Measurements from ENCODE around the gene KCNN3.
A peak's percentile ranks its signal among the peaks of the same experiment; 100 is the strongest.

The KCNN3 gene

DNA sequence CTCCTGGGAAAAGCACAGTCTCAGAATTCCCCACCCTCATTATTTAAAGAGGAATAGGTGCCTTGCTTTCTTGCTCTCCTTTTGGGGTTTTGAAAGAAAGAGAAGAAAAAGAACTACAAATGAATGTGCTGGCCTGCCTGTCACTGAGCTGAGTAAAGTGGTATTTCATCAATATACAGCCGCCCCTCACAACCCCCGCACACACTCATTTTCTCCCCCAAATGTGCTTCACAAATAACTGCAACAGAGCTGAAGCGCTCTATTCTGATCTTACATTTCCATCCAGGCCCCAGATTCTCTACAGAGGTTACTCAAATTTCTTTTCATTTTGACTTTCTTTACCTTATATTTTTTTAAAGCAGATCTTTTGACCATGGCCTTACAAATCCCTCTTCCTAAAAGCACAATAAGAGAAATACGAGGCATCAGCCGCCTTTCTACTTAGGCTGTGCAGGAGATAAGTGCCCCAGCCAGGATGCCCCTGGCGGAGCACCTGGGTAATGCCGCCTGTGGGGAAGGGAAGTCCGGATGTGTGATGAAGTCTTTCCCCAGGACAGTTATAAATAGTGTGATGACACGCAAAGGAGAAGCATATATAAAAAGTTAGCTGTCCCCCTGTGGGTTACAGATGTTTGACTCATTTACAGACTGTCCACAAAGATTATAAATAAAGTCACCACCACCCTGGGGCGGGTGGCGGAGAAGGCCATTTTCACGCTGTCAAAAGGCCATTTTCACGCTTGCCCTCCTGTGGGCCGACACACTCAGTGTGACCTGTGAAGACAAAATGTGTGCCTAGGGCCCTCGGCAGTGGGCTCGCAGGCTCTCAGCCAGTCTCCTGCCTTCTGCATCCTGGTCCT is 6.5 kb downstream of the KCNN3 start:
- no peak overlapping the region for H3K27ac ChIP-seq
- TF ChIP-seq, protein P1, sequence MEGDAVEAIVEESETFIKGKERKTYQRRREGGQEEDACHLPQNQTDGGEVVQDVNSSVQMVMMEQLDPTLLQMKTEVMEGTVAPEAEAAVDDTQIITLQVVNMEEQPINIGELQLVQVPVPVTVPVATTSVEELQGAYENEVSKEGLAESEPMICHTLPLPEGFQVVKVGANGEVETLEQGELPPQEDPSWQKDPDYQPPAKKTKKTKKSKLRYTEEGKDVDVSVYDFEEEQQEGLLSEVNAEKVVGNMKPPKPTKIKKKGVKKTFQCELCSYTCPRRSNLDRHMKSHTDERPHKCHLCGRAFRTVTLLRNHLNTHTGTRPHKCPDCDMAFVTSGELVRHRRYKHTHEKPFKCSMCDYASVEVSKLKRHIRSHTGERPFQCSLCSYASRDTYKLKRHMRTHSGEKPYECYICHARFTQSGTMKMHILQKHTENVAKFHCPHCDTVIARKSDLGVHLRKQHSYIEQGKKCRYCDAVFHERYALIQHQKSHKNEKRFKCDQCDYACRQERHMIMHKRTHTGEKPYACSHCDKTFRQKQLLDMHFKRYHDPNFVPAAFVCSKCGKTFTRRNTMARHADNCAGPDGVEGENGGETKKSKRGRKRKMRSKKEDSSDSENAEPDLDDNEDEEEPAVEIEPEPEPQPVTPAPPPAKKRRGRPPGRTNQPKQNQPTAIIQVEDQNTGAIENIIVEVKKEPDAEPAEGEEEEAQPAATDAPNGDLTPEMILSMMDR (conservative IDR thresholded peaks at IDR 0.05) = peak; percentile 94

DNA sequence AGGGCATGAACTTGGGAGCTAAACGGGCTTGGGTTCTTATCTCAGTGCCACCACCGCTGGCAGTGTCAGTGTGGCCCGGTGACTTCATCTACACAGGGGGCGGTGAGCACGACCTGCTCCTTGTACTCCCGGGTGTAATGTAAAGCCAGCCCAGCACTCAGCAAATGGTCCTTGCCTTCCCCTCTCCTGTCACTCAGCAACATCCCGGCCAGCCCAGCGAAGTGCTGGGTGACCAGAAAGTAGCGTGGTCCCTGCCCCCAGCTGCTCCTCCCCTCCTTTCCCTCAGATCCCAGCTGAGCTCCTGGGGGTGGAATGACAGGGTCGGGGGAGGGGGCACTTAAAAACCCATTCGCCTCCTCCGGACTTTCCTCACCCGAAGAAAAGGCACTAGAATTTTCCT is 7.2 kb downstream of the KCNN3 start:
- H3K27ac ChIP-seq = no peak overlapping the region
- TF ChIP-seq, protein P1 (conservative IDR thresholded peaks at IDR 0.05) = no peak

DNA sequence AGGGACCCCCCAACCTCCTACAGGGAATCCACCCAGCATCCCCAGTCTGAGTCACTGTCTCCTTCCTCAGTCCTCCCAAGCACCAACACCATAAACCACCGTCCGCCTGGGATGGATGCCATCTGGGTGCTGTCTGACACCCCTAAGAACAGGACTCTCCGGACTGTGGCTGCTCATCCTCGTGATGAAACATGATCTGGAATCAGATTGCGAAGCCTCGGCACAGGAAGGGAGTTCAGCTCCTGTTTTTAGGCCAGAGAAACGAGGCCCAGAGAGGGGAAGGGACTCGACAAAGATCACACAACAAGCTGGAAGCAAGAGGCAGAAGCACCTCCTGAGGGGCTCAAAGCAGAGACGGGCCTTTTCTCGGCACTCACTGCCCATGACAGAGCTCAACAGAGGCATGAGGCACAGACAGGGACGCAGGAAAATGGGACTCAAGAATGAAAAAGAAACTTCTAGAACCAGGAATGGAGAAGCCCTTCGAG is 8.4 kb downstream of the KCNN3 start:
- no peak overlapping the region for H3K27ac ChIP-seq
- TF ChIP-seq, protein P1 (conservative IDR thresholded peaks at IDR 0.05) = no peak

DNA sequence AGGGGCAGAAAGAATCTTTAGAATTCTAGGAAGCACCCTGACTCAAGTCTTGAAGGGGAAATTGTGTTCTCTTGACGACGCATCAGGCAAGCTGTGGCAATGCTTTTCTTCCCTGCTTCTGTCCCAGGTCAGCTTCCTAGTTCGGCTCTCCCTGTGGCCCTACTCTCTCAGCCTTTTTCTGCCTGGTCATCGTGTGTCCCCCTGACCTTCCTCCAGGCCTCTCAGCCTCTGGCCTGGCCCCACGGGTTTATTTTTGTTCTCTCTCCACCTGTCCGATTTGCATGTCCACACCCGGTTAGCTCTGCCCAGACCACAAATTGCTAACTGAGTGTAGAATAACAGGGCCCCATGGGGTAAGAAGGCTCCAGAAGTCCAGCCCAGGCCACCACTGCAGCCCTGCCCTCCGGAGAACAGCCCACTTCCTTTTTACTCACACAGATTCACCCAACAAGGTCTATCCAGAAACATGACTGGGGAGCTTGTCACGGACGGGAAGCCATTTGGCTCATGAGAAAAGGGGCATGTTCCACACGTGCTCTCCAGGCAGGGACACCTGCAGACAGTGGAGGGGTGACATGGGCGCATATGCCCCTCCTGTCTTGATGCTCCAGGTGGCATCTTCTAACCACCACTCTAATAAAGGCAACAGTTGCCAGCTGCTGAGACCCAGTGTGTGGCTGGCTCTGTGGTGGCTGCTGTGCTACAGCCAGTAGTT is 9.8 kb downstream of the KCNN3 start:
- no peak overlapping the region for H3K27ac ChIP-seq
- TF ChIP-seq, protein P1 (conservative IDR thresholded peaks at IDR 0.05) = no peak

DNA sequence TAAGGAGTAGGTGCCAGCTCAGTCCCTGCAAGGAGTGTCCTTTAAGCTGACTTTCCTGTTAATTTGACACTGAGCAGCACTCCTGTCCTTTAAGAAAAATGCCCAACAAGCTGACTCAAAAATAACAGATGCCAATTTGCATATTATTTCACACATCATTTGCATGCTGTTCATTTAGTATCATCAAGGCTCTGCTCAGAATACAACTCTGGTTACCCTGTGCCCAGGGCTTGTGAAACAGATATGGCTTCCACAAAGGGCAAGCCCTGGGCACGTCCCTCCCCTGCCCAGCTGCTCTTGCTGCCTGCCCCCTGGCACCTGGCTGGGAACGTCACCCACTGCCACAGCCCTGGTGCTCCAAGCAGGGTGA is 10.3 kb downstream of the KCNN3 start:
- no peak overlapping the region for H3K27ac ChIP-seq
- TF ChIP-seq, protein P1 (conservative IDR thresholded peaks at IDR 0.05) = no peak

DNA sequence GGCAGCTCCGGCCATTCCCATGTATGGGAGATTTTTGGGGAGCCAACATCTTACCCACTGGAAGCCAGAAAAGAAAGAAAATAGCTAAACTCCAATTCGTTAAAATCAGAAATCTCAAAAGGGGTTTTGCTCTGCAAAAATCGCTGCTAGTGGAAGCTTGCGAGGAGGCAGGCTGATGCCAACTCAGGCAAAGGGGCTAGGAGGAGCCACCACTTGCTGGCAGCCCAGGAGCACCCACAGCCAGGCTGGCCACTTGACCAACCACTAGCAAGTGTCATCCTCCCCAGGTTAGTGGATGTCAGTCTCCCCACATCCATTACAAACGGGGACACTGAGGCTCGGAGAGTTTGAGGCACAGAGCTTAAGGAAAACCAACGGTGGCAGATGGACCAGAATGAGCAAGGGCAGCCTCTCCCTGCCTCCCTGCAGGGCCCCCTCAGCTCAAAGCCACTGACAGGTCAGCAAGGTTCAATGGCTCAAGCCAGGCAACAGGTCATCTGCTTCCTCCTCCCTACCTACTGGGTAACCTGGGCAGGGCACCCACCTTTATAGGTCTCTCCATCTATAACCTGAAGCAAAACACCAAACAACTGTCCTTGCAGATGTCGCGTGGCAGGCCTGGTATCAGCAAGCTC is 10.8 kb downstream of the KCNN3 start:
- no peak overlapping the region for H3K27ac ChIP-seq
- TF ChIP-seq, protein P1 (conservative IDR thresholded peaks at IDR 0.05) = no peak

Measured in VCaP (cell line).